ENCODE data around the gene C3orf62. TPM values are rescaled to one million over a fixed set of nuclear protein-coding genes. Genes with fewer than 3 reads are reported as not detected.

The C3orf62 gene
- total RNA-seq, 2 experiments from 2014 or later = 10.4 to 11.1 TPM

DNA sequence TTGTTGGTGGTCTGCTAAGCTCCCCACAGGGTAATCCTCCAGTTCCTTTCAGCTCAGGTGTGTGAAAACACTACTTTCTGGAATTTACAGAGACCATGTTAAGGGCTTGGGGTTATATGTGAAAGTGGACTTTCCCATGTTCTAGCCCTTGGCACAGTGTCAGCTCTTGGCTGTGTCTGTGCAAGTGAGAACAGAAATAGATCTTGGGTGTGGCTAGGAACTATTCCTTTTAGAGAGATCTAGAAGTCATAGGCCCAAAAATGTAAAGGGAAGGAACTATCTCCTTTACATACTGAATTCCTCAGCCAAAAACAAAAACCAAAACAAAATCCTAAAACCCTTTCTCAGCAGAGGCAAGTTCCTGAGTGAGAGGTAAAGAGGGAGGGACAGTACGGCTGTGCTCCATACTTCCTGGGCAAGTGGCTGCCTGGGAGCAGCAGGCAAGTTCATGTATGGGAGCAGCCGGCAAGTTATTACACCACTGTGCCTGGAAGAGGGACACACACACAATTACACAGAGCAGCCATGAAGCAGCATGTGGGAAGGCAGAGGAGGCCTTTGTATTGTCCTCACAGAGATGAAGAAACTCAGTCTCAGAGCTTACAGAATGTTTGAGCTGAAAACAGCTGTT is 19.9 kb upstream of the C3orf62 start:
- no peak overlapping the region for H3K4me3 Mint-ChIP-seq
- ATAC-seq = no peak
- no peaks in the 10 kb centered on the region for H3K27me3 Mint-ChIP-seq (ENCODE audit: low read depth)
- H3K4me1 Mint-ChIP-seq (ENCODE audit: low read depth) = no peaks in the 10 kb centered on the region
- POLR2A ChIA-PET = no interaction called here
- H3K36me3 Mint-ChIP-seq (ENCODE audit: low read depth) = peaks cover 58% of the 10 kb centered on the region
- CTCF ChIA-PET = interaction anchor here (0.9 to 1.8 kb wide), 3 partner anchors 34 to 152 kb away, joined by 3 to 4 read pairs (median 4); partner anchors contain the start of gene KLHDC8B
- H3K9me3 Mint-ChIP-seq (ENCODE audit: insufficient read depth) = no peaks in the 10 kb centered on the region
- H3K27ac Mint-ChIP-seq = peak overlapping the region; percentile 67
- no peak for DNase-seq

DNA sequence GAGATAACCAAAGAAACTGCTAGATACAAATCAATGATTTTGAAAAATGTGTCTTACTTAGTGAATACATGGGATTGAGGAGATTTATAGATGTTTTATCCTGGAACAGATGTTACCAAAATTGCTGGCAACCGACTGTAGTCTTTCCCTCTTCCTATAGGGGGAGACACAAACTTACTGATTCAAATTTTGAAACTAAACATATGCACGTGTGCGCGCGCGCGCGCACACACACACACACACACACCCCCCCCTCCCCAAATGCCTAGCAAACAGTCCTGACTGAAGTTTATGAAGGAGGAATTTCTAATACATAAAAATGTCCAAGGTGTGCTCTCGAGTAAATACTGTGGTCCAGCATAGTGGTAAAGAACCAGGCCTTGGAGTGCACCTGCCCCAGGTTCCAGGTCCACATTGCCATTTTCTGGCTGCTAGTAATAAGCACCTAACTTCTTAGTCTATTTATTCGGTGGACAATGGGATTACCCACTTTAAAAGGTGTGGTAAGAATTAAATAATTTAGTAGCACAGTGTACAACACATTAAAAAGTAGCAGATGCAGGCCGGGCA is 18.5 kb upstream of the C3orf62 start:
- CTCF ChIA-PET = interaction anchor here (1.8 kb wide), 1 partner anchor 125 kb away, joined by 4 read pairs; the partner anchor contains the start of gene KLHDC8B
- Mint-ChIP-seq H3K9me3 (ENCODE audit: insufficient read depth) (no peaks in the 10 kb centered on the region), H3K36me3 (ENCODE audit: low read depth) (peaks cover 53% of the 10 kb centered on the region), H3K4me3 (no peak overlapping the region), H3K4me1 (ENCODE audit: low read depth) (no peaks in the 10 kb centered on the region), H3K27me3 (ENCODE audit: low read depth) (no peaks in the 10 kb centered on the region), H3K27ac (no peak overlapping the region)
- DNase-seq (peak; percentile 46), ATAC-seq (no peak)
- POLR2A ChIA-PET = no interaction called here

DNA sequence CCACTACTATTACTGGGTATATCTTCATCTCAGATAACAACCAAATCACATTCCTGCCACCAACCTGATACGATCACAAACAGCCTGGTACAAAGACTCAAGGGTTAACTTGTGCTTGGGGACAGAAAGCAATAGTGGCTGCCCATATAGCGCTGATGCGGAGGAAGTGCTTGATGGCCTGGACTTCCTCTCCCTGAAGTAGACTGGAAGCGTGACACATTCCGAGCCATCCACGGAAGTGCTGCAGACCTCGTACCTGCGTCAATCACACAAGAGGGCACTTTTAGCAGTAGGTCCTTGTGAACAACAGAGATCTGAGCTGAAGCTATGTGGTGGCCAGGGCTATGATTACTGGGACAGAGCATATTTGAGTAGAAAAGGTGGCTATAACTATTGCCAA is 17.3 kb upstream of the C3orf62 start:
- ChIA-PET POLR2A (no interaction called here), CTCF (interaction anchor here (0.8 kb wide), 1 partner anchor 46 kb away, joined by 3 read pairs; the partner anchor contains the start of gene USP4)
- ATAC-seq = no peak
- no peaks in the 10 kb centered on the region for H3K9me3 Mint-ChIP-seq (ENCODE audit: insufficient read depth)
- H3K4me1 Mint-ChIP-seq (ENCODE audit: low read depth) = no peaks in the 10 kb centered on the region
- peaks cover 53% of the 10 kb centered on the region for H3K36me3 Mint-ChIP-seq (ENCODE audit: low read depth)
- H3K27ac Mint-ChIP-seq = no peak overlapping the region
- H3K27me3 Mint-ChIP-seq (ENCODE audit: low read depth) = no peaks in the 10 kb centered on the region
- DNase-seq = no peak
- no peak overlapping the region for H3K4me3 Mint-ChIP-seq

DNA sequence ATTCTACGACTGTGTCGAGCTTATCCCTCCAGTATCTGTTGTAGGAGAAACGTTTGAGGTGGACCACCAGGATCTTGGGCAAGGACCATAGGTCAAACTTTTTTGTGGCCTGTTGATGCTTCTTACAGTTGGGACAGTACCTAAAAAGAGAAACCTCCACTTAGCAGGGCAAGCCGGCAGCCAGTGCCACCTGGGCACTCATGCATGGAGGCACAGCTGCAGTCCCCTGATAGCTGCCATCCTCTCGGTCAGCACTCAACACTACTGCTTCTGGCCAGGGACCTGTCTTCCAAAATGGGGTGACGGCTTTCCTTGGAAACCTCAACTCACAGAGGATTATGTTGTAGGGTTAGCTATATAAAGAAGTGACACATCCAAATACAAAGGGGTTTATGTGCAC is 7.0 kb upstream of the C3orf62 start:
- Mint-ChIP-seq H3K9me3 (ENCODE audit: insufficient read depth) (no peaks in the 10 kb centered on the region), H3K36me3 (ENCODE audit: low read depth) (peaks cover 67% of the 10 kb centered on the region), H3K4me1 (ENCODE audit: low read depth) (peaks cover 5% of the 10 kb centered on the region), H3K27ac (no peak overlapping the region), H3K4me3 (no peak overlapping the region), H3K27me3 (ENCODE audit: low read depth) (no peaks in the 10 kb centered on the region)
- ChIA-PET CTCF (interaction anchor here (0.8 kb wide), 1 partner anchor 165 kb away, joined by 6 read pairs; no protein-coding TSS in a partner anchor), POLR2A (no interaction called here)
- DNase-seq (no peak), ATAC-seq (no peak)

DNA sequence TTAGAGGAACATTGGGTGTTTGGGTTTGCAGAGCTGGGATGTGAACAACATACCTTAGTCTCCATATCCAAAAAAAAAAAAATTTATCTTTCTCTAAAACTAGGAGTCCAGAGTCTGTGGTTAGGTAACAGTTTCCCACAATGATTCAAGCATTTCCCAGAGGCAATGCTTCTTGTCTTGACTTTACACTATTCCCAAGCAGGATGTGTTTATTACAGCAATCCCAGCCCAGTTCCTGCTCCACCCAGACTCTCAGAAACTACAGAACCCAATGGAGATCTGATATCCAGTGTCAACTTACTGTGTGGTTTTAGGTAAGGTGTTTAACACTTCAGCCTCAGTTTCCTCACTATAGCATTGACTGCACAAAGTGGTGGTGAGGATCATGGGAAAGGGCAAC is 2.3 kb upstream of the C3orf62 start:
- ChIA-PET CTCF (interaction anchor here (1.7 kb wide), 1 partner anchor 108 kb away, joined by 9 read pairs; the partner anchor contains the start of gene KLHDC8B), POLR2A (no interaction called here)
- DNase-seq (no peak), ATAC-seq (no peak)
- Mint-ChIP-seq H3K27ac (no peak overlapping the region), H3K4me3 (no peak overlapping the region), H3K27me3 (ENCODE audit: low read depth) (no peaks in the 10 kb centered on the region), H3K9me3 (ENCODE audit: insufficient read depth) (no peaks in the 10 kb centered on the region), H3K36me3 (ENCODE audit: low read depth) (peaks cover 66% of the 10 kb centered on the region), H3K4me1 (ENCODE audit: low read depth) (peaks cover 38% of the 10 kb centered on the region)

DNA sequence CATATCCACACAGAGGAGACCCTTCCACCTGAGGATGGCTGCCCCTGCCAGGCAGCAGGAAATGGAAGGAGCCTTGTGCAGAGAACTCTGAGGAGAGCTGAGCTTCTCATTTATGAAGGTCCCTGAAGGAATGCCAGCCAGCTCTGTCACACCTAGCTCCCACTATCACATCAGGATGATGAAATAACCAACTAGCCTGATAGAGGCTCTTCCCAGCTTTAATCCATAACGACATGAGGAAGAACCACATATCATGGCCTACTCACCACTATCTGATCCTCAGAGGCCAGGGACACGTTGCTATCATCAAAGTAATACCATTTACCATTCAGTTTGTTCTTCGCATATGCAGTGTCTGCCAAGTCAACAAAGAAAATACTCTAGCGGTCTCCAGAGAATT is 1.5 kb upstream of the C3orf62 start:
- Mint-ChIP-seq H3K36me3 (ENCODE audit: low read depth) (peaks cover 61% of the 10 kb centered on the region), H3K4me1 (ENCODE audit: low read depth) (peaks cover 38% of the 10 kb centered on the region)

DNA sequence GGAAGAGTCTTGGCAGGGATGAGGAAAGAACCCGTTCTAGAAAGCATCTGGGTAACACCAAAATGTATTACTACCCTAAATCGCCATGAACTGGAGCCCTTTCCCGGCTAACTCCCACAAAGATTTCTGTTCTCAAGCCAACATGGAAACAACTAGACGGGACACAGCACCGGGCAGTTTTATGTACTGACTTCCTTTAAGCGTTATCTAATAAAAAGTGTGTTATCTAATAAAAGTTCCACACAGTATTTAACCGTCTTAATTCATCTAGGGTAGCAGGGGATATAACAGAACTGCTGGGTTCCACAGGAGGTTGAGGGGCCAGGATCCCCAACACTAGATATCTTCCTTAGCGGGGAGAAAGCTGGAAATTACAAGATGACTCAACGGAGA is 347 bp upstream of the C3orf62 start:
- ATAC-seq = no peak
- POLR2A ChIA-PET = interaction anchor here (0.6 kb wide), 3 partner anchors 12 to 561 kb away, joined by 6 to 8 read pairs (median 6); no protein-coding TSS in a partner anchor

More for the DNA sequence above, 1.5 kb upstream of the C3orf62 start:
- ChIA-PET POLR2A (interaction anchor here (0.8 kb wide), 1 partner anchor 61 kb away, joined by 3 read pairs; the partner anchor contains the start of gene USP4), CTCF (interaction anchor here (1.2 to 1.7 kb wide), 3 partner anchors 107 to 177 kb away, joined by 3 to 9 read pairs (median 4); partner anchors contain the start of gene KLHDC8B)
- Mint-ChIP-seq H3K4me3 (no peak overlapping the region), H3K9me3 (ENCODE audit: insufficient read depth) (no peaks in the 10 kb centered on the region), H3K27me3 (ENCODE audit: low read depth) (no peaks in the 10 kb centered on the region), H3K27ac (peak overlapping the region; percentile 81)
- DNase-seq = no peak
- ATAC-seq = no peak

DNA sequence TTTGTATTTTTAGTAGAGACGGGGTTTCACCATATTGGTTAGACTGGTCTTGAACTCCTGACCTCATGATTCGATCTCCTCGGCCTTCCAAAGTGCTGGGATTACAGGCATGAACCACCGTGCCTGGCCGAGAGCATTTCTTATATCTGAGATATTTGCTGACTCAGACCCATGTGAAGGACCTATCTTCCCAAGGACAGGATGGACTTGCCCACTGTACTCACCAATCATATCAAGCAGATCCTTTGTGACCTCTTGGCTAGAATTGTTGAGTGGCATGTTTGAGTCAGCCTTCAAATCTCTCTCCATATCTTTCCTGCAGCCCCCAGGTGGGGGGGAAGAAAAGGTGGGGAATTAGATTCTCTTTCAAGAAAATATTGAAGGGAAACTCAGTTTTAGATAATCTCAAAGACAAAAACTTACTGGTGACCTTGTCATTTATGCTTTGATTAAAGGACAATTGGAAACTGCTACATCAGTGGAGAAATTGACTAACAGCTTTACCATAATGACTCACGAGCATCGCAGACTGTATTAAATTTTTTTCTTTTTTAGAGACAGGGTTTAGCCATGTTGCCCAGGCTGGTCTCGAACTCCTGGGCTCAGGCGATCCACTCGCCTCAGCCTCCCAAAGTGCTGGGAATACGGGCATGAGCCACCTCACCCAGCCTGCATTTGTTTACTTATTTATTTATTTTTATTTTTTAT is 3.1 kb downstream of the C3orf62 start:
- ATAC-seq (no peak), DNase-seq (no peak)
- no peak overlapping the region for H3K27ac Mint-ChIP-seq
- no peaks in the 10 kb centered on the region for H3K27me3 Mint-ChIP-seq (ENCODE audit: low read depth)
- no peak overlapping the region for H3K4me3 Mint-ChIP-seq
- CTCF ChIA-PET = no interaction called here
- POLR2A ChIA-PET = no interaction called here
- H3K9me3 Mint-ChIP-seq (ENCODE audit: insufficient read depth) = no peaks in the 10 kb centered on the region
- H3K4me1 Mint-ChIP-seq (ENCODE audit: low read depth) = peaks cover 32% of the 10 kb centered on the region
- H3K36me3 Mint-ChIP-seq (ENCODE audit: low read depth) = peaks cover 49% of the 10 kb centered on the region

More for the DNA sequence above, 347 bp upstream of the C3orf62 start:
- Mint-ChIP-seq H3K4me1 (ENCODE audit: low read depth) (peaks cover 38% of the 10 kb centered on the region), H3K36me3 (ENCODE audit: low read depth) (peaks cover 56% of the 10 kb centered on the region), H3K27ac (peak overlapping the region; percentile 85), H3K9me3 (ENCODE audit: insufficient read depth) (no peaks in the 10 kb centered on the region), H3K27me3 (ENCODE audit: low read depth) (no peaks in the 10 kb centered on the region), H3K4me3 (peak overlapping the region; percentile 69)
- CTCF ChIA-PET = interaction anchor here (1.5 kb wide), 1 partner anchor 172 kb away, joined by 3 read pairs; no protein-coding TSS in a partner anchor
- DNase-seq = no peak

DNA sequence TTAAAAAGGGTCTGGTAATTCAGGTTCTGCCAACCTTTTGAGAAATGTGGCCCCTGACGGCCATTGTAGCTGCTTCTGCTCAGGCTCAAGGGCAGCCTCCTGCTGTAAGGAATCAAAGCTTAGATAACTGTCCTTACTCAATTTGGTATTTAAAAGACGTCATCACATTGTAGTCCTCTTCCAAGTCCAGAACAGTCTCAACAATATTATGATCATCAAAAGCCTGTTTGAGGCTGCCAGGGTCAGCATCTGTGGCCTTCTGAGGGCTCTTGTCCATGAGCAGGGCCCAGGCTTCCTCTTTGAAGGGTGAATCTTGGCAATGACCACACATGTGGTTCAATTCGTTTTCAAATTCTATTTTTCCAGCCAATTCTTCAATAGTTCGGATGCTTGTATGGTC is 6.0 kb downstream of the C3orf62 start:
- POLR2A ChIA-PET = no interaction called here

DNA sequence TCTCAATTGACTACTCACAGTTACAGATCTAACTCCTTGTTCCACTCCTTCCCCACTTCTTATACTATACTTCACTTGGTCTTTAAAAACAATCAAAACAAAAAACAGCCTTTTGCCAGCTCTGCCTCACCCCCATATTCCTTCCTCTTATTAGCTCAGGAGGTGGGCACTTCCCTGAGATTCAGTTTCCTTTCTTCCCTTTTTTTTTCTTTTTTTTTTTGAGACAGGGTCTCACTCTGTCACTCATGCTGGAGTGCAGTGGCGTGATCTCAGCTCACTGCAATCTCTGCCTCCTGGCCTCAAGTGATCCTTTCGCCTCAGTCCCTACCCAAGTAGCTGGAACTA is 6.9 kb downstream of the C3orf62 start:
- peaks cover under 1% of the 10 kb centered on the region for H3K4me1 Mint-ChIP-seq (ENCODE audit: low read depth)
- H3K27ac Mint-ChIP-seq = no peak overlapping the region

More for the DNA sequence above, 6.0 kb downstream of the C3orf62 start:
- Mint-ChIP-seq H3K4me1 (ENCODE audit: low read depth) (peaks cover 7% of the 10 kb centered on the region), H3K36me3 (ENCODE audit: low read depth) (peaks cover 29% of the 10 kb centered on the region), H3K9me3 (ENCODE audit: insufficient read depth) (no peaks in the 10 kb centered on the region), H3K4me3 (no peak overlapping the region), H3K27me3 (ENCODE audit: low read depth) (no peaks in the 10 kb centered on the region), H3K27ac (no peak overlapping the region)
- CTCF ChIA-PET = interaction anchor here (0.6 kb wide), 1 partner anchor 185 kb away, joined by 3 read pairs; no protein-coding TSS in a partner anchor
- DNase-seq = no peak
- no peak for ATAC-seq

DNA sequence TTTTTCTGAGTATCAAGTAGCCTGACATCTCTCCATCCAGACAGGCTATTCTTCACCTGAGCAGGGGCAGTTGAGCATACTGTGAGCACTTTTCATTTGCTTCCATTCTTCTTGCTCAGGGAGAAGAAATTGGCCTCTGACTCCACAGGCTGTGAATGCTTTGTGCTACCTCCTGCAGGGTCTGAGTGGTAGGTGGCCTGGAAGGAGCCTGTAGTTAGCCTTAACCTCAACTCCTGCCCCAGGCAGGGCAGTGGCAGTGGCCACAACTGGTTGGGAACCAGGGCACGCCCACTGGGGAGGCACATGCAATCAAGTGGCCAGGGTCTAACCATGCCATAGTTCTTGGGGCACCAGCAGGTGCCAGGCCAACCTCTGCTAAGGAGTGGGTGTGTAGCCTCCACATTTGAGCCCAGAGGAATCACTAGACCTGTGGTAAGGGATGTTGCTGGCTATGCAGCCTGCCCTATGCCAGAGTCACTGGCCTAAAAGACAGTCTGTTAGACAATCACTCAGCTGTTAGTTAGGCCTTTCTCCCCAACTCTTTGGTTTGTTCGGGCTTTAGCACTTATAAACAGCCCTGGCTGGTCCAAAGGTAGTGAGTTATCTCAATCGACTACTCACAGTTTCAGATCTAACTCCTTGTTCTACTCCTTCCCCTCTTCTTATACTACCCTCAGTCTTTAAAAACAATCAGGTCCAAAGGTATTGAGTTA is 7.4 kb downstream of the C3orf62 start:
- Mint-ChIP-seq H3K27me3 (ENCODE audit: low read depth) (no peaks in the 10 kb centered on the region), H3K9me3 (ENCODE audit: insufficient read depth) (no peaks in the 10 kb centered on the region), H3K4me3 (no peak overlapping the region), H3K4me1 (ENCODE audit: low read depth) (no peaks in the 10 kb centered on the region), H3K36me3 (ENCODE audit: low read depth) (peaks cover 27% of the 10 kb centered on the region), H3K27ac (no peak overlapping the region)
- no peak for ATAC-seq
- ChIA-PET POLR2A (no interaction called here), CTCF (no interaction called here)
- no peak for DNase-seq

More for the DNA sequence above, 6.9 kb downstream of the C3orf62 start:
- no peaks in the 10 kb centered on the region for H3K9me3 Mint-ChIP-seq (ENCODE audit: insufficient read depth)
- peaks cover 27% of the 10 kb centered on the region for H3K36me3 Mint-ChIP-seq (ENCODE audit: low read depth)
- DNase-seq = no peak
- H3K4me3 Mint-ChIP-seq = no peak overlapping the region
- H3K27me3 Mint-ChIP-seq (ENCODE audit: low read depth) = no peaks in the 10 kb centered on the region
- CTCF ChIA-PET = no interaction called here
- ATAC-seq = no peak
- POLR2A ChIA-PET = no interaction called here

Measured in activated CD8-positive, alpha-beta T cell treated with anti-CD3 and anti-CD28 coated beads, Interleukin-2, amount 10 ng/mL, durations not matched to agents 7 days and 5 days (primary cell).